MV-4-11 (cell line): ENCODE results near the gene SIMC1.

Experiments used
- DNase-seq: peaks from one replicate; lab custom pipeline; 2025; lab: John Stamatoyannopoulos, UW

SIMC1 gene

DNA sequence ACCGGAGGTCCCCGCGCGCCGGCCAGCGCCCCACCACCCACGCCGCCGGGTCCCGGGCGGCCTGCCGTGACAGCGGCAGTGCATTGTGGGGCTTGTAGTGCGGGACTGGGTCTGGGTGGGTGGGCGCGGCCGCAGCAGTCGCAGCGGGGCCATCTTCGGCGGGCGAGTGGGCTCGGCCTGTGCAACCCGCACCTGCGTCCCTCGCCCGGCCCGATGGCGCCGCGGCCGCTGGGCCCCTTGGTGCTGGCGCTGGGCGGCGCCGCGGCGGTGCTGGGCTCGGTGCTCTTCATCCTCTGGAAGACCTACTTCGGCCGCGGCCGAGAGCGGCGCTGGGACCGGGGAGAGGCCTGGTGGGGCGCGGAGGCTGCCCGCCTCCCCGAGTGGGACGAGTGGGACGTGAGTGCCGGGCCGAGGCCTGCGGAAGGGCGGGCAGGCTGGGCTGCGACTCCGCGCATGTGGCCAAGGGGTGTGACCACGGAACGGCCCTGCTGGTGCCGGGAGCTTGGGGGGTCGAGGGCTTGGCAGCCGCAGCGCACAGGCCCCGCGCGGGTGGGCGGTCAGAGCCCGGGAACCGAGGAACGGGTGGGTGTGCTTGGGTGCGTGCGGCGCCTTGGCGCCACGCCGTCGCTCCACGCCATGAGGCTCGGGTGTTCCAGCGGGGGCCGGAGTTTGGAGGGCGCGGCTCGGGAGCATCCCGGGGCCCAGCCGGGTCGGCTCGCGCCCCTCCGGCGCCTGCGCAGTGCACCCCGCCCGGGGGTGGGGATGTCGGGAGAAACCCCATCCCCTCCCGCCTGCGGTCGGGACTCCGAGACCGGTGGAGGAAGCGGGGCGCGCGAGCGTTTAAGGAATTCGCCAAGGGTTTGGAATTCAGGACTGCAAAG is 127.4 kb downstream of the SIMC1 start, which contains the start of gene ARL10:
Gene ARL10 (plus strand): TSS at position 137 of the 881 bp plus-strand sequence. CDS start 77 bp downstream, at position 214.
- DNase-seq, result no peak

DNA sequence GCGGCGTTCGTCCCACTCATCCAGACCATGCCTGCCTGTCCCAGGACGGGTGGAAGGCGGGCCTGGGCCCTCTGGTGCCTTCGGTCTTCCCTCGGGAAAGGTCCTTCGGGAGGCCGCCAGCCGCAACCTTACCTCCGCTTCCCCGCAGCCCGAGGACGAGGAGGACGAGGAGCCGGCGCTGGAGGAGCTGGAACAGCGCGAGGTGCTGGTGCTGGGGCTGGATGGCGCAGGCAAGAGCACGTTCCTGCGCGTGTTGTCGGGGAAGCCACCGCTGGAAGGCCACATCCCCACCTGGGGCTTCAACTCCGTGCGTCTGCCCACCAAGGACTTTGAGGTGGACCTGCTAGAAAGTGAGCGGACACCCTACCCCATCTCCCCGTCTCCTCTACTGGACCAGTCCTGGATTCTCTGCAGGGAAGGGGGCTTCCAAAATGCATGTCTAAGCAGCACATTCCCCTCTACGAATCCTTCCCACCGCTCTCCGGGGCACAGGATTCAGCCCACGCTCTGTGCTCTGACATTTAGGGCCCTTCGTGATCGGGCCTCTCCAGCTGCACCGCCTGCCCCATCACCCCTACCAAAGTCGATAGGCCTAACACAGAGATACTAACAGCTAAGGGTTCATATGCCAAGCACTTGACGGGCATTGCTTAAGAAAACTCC is 128.1 kb downstream of the SIMC1 start:
- DNase-seq, result no peak

DNA sequence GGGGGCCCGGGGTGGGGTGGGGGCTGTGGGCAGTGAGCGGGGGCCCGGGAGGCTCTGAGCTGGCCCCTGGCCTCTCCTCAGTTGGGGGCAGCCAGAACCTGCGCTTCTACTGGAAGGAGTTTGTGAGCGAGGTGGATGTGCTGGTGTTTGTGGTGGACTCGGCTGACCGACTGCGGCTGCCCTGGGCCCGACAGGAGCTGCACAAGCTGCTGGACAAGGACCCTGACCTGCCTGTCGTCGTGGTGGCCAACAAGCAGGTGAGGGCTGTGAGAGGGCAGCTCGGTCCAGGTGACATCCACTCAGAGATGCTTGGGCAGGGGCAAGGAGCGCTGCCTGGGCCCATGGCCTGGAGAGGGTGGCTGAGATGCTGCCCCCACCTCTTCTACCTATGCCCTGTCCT is 130.5 kb downstream of the SIMC1 start:
- DNase-seq, result no peak

DNA sequence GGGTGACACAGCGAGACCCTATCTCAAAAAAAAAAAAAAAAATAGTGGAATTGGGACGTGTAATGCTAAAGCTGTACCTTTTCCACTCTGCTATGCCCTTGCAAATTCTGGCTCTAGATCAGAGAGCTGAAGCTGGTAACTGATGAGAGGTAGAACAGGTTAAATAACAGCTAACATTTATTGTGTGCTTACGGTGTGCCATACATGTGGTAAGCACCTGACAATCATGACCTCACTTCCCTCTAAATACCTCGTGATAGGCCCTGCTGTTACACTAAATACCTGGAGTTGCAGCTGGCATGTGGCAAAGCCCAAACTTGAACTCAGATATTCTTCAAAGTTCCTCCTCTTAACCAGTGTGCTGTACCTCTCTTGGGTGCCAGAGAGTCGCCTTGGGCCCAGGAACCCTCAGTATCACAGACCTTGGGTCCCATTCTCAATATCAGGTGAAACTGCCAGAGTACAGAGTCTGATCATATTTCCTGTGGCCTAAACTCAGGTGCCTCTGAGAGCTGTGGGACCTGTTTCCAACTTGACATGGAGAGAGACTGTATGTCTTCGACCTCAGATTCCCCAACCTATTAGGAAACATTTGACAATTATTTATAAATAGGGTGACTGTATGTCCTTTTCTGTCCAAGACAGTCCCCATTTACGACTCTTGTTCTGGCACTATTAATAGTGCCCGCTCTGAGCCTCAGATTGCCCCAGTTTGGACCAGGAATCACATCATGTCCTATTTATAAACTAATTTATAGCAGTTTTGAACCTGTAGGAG is 131.9 kb downstream of the SIMC1 start:
- no peak for DNase-seq

DNA sequence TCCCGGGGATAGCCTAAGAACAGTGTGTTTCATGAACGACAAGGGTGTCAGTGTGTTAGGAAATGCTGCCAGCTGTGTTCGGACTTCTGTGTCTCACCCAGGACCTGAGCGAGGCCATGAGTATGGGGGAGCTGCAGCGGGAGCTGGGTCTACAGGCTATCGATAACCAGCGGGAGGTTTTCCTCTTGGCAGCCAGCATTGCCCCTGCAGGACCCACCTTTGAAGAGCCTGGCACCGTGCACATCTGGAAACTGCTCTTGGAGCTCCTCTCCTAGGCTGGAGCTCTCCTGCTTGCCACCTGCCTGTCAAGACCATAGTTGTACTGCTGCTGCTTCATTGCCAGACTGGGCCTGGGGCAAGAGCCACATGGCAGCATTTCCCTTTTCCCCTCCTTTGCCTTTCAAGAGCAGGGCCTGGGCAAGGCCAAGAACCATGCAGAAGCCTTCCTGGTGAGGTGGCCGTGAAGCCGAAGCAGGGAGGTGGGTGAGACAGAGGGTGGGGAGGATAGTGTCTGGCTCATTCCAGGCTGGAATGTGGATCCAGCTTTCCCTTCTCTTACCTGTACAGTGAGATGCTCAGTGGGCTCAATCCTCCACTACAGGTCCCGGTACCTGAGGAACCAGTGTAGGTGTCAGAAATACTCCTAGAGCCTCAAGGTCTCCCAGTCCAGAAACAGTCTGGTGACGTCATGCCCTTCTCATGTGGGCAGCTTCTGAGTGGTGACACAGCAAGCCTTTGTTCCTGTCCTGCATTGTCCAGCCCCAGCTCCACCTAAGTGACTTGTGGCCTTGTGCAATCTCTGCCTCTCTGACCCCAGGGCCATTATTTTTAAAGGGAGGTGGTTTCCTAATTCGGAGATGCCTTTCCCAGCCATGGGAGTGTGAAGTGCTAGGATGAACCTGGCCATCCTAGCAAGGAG is 133.7 kb downstream of the SIMC1 start:
- DNase-seq, result no peak

DNA sequence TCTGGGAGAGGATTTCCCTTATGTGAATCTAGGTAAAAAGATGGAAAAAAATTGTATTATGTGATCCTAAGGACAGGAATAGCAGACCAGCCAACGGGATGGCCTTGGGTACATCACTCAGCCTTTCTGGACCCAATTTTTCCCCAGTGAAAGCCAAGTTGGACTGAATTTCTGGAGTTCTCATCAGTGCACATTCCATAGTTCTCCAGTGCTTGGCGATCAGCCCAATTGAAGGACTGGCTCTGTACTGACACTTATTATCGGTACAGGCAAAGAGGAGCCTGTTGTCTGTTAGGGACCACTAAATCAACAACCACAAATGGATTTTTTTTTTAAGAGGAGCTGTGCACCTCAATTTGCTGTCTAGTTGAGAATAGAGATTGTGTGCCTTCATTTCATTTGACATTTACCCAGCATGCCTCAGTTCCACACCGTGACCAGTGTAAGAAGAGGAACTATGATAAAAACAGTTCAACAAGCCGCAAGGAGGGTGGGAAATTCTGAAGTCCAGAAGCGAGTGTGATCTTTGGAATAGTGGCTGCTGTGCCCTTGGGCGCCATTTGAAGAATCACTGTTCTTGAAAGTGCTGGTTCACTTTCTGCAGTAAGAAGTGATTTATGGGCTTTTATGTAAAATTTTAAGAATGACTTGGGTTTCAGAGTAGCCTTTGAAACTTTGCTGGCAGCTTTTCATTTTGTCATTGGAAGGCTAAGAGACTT is 135.0 kb downstream of the SIMC1 start:
- DNase-seq, result peak; percentile 22

DNA sequence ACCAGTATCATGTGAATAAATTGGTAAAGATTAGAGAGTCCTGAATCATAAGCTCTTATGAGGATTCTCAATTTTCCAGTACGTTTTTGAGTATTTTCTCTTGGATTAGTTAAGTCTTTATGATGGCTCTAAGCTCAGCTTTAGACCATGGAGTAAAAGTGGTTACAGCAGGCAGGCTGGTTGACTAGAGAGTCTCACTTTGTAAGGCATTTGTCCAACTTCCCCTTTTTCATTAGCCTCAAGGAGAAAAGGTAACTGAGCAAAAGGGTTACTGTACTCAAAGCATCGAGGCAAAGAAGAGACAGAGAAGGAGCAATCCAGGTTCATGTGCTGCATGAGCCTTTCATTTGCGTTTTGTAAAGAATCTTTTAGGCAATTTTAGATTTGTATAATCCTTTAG is 141.7 kb downstream of the SIMC1 start:
- peak; percentile 67 for DNase-seq

DNA sequence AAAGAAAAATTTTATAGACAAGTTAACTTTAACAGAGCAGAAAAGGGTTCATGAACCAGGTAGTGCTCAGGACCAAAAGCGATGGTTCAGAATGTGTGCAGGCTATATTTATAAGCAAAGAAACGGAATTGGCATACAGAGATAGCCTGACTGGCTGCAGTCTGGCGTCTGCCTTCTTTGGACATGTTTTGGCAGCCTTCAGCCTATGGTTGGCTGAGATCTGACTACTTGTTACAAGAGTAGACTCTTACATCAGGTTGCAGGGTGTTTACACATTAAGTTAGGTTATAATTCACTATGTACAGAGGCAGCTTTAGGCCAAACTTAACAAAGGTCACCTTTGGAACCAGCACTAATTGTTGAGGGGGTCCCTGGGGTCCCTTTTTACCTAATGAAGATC is 143.2 kb downstream of the SIMC1 start:
- DNase-seq, result no peak

DNA sequence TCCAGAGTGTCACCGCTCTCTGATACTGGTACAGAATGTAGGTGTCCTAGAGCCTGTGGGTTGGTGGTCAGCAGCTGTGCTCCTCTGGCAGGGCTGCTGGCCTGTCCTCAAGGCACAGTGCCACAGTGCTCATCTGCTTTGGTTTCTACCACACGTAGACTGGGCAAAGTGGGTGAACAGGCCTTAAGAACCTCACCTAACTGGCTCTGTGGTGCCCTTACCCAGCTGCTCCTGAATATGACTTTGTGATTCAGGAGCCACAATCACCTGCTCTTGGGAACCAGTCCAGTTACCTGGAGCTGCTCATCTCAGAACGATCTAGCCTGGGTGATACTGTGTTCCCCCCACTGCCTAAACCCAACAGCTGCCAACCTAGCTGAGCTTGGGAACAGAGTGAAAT is 143.8 kb downstream of the SIMC1 start:
- no peak for DNase-seq

DNA sequence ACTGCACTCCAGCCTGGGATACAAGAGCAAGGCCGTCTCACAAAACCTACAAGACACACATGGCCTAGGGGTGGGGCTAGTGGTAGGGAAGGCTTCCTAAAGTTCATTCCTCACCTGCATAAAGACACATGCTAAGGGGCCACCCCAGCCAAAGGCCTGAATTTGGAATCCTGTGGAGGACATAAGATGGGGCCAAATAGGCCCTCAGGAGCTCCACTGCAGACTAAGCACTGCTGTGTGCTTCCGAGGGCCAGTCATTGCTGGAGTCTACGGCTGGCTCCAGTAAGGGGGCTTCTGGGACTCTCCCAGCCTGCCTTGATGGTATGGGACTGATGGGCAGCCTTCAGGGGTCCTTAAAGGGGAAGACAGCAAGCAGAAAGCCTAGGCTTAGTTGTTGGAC is 144.5 kb downstream of the SIMC1 start:
- DNase-seq, result no peak

DNA sequence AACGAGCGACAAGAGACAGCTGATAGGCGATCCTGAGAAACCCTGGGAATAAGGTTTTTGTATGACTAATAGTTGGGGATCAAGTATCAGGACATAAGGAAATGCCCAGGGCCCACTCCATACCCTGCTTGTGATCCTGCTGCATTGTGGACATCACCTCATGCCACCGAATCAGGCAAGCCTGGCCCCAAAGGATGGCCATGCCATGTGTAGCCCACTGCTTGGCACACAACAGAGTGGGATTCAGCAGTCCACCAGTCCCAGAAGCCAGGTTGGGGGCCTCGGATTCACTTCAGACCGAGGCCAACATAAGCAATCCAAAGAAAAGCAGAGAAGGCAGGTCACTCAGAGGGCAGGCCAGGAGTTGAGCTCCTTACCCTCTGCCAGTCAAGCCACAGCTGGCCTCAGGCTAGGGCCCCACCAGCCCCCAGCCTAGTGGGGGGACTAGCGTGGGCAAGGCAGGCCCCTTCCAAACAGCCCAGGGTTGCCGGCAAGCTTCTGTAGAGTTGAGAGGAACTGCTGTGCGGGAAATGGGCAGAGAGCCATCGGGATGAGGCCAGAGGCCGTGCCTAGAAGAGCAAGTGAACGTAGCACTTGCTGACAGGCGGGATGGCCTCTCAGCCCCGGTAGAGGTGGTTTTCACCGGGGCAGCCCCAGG is 145.2 kb downstream of the SIMC1 start:
- no peak for DNase-seq

DNA sequence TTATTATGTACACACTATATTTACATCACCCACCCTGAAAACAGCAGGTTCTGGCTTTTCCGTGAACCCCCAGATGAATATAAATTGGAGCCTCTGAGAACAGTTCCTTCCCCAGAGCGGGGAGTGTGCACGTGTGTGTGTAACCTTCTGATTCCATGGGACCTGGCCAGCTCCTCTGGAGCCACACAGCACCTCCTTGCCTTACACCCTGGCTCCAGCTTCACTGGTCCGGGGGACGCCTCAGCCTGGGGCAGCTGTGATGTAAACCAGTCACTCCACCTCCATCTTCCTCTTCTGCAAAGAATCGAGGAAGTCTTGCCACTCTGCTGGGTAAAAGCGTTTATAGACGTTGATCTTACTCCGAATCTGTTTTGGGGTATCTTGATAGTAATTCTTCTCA is 145.7 kb downstream of the SIMC1 start:
- DNase-seq, result no peak

DNA sequence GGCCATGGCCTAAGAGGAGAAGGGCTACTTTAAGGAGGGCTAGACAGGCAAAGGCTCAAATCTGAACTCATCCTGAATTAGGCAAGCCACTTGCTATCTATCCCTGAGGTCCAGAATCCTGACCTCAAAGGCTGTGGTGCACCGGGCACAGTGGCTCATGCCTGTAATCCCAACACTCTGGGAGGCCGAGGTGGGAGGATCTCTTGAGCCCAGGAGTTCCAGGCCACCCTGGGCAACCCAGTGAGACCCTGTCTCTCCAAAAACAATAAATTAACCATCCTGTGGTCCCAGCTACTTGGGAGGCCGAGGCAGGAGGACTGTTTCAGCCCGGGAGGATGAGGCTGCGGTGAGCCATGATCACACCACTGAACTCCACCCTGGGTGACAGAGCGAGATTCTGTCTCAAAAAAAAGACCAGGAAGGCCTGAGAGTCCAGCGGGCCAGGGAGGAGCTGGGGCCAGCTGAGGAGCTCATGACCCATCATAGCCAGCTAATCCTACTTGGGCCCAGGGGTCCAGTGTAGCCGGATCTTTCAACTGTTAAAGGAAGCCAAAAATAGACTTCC is 146.2 kb downstream of the SIMC1 start:
- no peak for DNase-seq

DNA sequence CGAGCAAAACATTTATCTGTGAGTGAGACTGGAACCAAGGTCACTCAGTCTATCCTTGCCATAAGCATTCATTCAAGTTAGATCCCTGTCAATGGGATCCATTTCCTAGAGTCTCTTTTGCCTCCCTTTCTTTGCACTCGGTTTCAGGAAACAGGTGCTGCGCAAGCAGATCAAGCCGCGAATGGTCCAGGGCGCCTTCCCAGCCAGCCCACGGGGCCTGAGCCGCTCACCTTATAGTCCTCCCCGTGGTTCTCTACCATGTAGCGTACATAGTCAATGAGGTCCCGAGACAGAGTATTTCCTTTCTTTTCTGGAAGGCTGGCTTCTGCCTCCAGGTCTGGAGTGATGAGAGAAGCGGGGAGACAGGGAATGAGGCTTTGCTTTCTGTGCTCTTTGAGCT is 146.8 kb downstream of the SIMC1 start:
- DNase-seq, result no peak

DNA sequence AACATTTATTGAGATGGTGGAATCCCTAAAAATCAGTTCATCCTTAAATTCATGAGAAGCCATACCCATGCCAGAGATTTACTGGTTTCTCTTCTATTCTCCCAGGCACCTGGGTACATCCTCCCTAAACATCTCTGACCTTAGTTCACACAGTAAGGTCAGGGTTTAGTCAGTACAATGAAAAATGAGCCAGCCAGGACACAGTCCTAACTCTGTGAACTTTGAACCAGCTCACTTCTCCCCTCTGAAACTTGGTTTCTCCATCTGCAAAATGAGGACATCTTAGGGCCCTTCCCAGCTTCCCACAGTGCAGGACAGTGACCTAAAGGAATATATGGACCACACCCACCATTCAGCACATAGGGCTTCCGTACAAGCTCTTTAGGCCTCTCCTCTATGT is 148.3 kb downstream of the SIMC1 start:
- no peak for DNase-seq

DNA sequence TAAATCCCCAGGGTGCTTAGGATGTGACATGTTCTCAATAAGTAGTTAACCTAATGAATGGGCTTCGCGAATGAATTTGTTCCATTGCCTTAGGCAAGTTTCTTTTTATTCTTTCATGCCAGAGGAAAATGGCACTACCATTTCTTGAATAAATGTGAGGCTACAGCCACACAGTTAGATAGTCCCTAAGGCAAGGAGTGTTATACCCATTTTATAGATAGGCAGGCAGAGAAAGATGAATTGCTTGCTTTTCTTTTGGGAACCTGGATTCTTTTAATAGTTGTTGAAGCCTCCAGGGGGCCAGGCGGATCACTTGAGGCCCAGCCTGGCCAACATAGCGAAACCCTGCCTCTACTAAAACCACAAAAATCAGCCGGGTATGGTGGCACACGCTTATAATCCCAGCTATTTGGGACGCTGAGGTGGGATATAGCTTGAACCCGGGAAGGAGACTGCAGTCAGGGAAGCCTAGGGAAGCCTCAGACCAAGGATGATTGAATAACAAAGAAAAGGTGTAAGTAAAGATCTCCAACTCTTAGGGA is 149.2 kb downstream of the SIMC1 start:
- no peak for DNase-seq

DNA sequence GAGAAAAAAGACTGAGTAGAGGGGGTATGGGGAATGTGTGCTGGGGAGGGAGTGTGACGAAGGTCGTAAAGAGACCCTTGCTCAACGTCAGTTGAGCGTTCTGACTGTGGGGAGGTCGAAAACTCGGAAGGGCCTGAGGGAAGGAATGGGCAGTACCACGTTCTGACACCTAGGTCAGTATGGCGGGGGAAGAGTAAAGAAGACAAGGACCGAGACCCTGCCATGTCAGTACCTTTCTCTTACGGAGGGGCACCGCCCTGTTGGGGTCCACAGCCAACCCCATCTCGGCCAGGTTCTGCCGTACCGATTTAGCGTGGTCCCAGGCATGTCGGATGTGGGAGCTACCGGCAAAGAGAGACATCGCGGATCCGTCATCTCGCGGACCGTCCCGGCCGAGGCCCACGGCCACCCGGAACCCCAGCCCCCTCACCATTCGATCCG is 149.8 kb downstream of the SIMC1 start:
- no peak for DNase-seq

DNA sequence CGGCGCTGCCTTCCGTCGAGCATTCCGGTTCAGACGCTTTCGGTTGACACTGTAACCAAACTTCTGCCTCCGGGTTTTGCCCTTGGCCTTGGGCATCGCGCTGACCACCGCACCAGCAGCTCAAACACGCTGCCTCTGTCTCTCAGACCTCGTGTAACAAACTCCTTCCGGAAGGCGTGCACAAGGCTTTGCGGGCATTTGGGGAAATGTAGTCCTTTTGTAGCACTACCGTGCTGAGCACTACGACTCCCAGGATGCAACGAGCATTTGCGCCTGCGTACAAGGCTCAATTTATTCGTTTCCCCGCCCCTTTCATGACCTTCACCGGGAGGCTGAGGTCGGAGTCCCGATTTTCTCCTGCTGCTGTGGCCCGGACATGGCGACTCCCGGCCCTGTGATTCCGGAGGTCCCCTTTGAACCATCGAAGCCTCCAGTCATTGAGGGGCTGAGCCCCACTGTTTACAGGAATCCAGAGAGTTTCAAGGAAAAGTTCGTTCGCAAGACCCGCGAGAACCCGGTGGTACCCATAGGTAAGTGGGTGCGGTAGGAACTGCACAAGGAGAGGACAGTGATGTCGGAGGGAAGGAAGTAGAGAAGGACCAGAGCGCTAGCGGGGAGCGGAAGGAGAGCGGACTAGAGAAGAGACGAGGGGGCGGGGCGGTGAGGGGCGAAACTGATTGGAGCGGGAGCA is 150.4 kb downstream of the SIMC1 start, which contains the start of the genes HIGD2A and NOP16:
Gene HIGD2A (plus strand): TSS at position 308 of the 691 bp plus-strand sequence. CDS start 69 bp downstream, at position 377.
Gene NOP16 (minus strand): TSS at position 155 of the 691 bp plus-strand sequence. CDS start 59 bp downstream, at position 96.
- peak; percentile 98 for DNase-seq
